ENCODE data around the gene CBL.
A peak's percentile ranks its signal among the peaks of the same experiment; 100 is the strongest.

The CBL gene

DNA sequence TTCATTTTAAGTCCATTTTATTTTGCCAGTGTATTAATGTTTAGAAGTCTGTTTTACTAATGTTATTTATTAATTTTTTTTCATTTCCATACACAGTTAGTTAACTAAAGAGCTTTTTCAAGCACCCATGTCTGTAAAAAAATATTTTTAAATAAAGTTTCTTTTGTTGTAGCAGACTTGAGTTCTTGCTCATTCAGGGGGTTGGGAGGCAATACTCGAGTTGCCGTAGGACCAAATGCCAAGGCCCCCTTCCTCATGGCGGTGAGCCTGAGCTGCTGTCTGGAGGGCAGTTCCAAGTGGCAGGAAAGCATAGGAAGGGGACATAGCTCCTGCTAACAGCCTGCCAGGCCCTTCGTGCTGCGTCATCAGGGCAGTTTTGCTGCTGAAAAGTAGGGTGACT is 101.8 kb downstream of the CBL start:
- Histone ChIP-seq H3K36me3 (ENCODE audit: control insufficient read depth in 2 of 2, insufficient read depth in 1 of 2, low read length in 2 of 2) (peaks cover 0 to 68% of the 10 kb centered on the region in 2 experiments; a peak in 2 of 3 replicates), H3K4me1 (ENCODE audit: control insufficient read depth, insufficient read depth, low read length) (no peaks in the 10 kb centered on the region), H3K9me3 (ENCODE audit: control insufficient read depth, insufficient read depth, low read depth, low read length) (no peaks in the 10 kb centered on the region), H3K4me3 (ENCODE audit: low read depth, low read length) (no peak overlapping the region), H3K27ac (ENCODE audit: extremely low read depth, low read depth, low read length) (no peak overlapping the region)
- POLR2A ChIA-PET, result interaction anchor here (0.6 to 4.8 kb wide), 5 partner anchors 9 to 215 kb away, joined by 3 to 35 read pairs (median 3); partner anchors contain the start of gene MCAM
- CTCF ChIA-PET, result interaction anchor here (0.5 to 4.4 kb wide), 18 partner anchors 11 to 243 kb away, joined by 3 to 20 read pairs (median 4); partner anchors contain the start of genes ABCG4, C2CD2L and CBL
- TF ChIP-seq BCL11A (tag by site-specific recombination; IDR thresholded peaks at IDR 0.05; ENCODE audit: low read depth) (no peak), ZNF514 (tag by site-specific recombination; IDR thresholded peaks at IDR 0.05) (no peak)
- TF ChIP-seq, protein P1, sequence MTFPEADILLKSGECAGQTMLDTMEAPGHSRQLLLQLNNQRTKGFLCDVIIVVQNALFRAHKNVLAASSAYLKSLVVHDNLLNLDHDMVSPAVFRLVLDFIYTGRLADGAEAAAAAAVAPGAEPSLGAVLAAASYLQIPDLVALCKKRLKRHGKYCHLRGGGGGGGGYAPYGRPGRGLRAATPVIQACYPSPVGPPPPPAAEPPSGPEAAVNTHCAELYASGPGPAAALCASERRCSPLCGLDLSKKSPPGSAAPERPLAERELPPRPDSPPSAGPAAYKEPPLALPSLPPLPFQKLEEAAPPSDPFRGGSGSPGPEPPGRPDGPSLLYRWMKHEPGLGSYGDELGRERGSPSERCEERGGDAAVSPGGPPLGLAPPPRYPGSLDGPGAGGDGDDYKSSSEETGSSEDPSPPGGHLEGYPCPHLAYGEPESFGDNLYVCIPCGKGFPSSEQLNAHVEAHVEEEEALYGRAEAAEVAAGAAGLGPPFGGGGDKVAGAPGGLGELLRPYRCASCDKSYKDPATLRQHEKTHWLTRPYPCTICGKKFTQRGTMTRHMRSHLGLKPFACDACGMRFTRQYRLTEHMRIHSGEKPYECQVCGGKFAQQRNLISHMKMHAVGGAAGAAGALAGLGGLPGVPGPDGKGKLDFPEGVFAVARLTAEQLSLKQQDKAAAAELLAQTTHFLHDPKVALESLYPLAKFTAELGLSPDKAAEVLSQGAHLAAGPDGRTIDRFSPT (tag by site-specific recombination; IDR thresholded peaks at IDR 0.05), result no peak

- peaks cover 0 to 60% of the 10 kb centered on the region in 2 experiments; a peak in 2 of 3 replicates for H3K36me3 ChIP-seq (ENCODE audit: control insufficient read depth in 2 of 2, insufficient read depth in 1 of 2, low read length in 2 of 2)
- no peak overlapping the region for H3K4me3 ChIP-seq (ENCODE audit: low read depth, low read length)
- no peaks in the 10 kb centered on the region for H3K9me3 ChIP-seq (ENCODE audit: control insufficient read depth, insufficient read depth, low read depth, low read length)
- ChIA-PET POLR2A (interaction anchor here (1.7 to 4.8 kb wide), 2 partner anchors 8 to 12 kb away, joined by 4 to 35 read pairs; partner anchors contain the start of gene MCAM), CTCF (interaction anchor here (0.7 to 4.4 kb wide), 8 partner anchors 13 to 1485 kb away, joined by 3 to 20 read pairs (median 5); partner anchors contain the start of gene FXYD2)
- no peak for TF ChIP-seq ZNF701 (tag by site-specific recombination; IDR thresholded peaks at IDR 0.05)
- TF ChIP-seq ZNF24 (tag by site-specific recombination; IDR thresholded peaks at IDR 0.05), result no peak
- no peaks in the 10 kb centered on the region for H3K4me1 ChIP-seq (ENCODE audit: control insufficient read depth, insufficient read depth, low read length)
- no peak overlapping the region for H3K27ac ChIP-seq (ENCODE audit: extremely low read depth, low read depth, low read length)
Measured at GRCh38 chr11:119309411-119309810, 103.3 kb downstream of the CBL start.

DNA sequence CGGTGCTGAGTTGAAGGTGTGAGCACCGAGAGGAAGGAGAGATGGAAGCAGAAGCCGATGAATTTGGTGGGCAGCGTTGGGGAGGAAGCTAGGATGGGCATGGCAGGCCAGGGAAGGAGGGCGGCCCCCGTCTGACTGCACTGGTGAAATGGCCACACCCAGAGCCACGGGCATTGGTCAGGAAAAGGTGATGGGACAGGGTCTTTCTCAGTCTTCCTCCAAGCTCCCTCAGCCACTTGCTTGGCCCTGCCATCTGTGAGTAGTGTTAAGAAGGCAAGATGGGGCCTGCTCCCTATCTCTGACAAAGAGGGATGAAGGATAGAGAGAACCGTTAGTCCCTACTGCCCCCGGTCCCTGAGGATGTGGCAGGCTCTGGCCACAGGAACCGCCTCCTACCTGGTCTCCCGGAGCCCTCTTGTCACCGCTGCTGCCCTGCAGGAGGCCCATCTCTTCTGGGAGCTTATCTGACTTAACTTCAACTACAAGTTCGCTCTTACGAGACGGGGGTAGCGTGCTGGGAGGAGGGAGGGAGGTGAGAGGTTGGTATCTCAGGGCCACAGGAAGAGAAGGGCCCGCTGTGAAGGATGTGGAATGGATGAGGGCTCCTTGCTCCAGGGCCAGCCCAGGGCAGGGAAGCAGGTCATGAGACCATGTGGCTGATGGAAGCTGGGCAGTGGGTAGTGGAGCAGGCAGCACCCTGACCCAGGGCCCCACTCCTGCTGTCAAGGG is 104.0 kb downstream of the CBL start:
- Histone ChIP-seq H3K27ac (ENCODE audit: extremely low read depth, low read depth, low read length) (no peak overlapping the region), H3K36me3 (ENCODE audit: control insufficient read depth in 2 of 2, insufficient read depth in 1 of 2, low read length in 2 of 2) (peaks cover 0 to 65% of the 10 kb centered on the region in 2 experiments; a peak in 2 of 3 replicates), H3K4me1 (ENCODE audit: control insufficient read depth, insufficient read depth, low read length) (no peaks in the 10 kb centered on the region), H3K4me3 (ENCODE audit: low read depth, low read length) (no peak overlapping the region), H3K9me3 (ENCODE audit: control insufficient read depth, insufficient read depth, low read depth, low read length) (no peaks in the 10 kb centered on the region)
- CTCF ChIA-PET, result interaction anchor here (1.0 to 4.4 kb wide), 5 partner anchors 12 to 63 kb away, joined by 3 to 20 read pairs (median 6); no protein-coding TSS in a partner anchor
- POLR2A ChIA-PET, result interaction anchor here (0.9 to 4.8 kb wide), 2 partner anchors 7 to 31 kb away, joined by 4 to 35 read pairs; partner anchors contain the start of gene MCAM
- no peak for TF ChIP-seq ZNF664 (tag by site-specific recombination; IDR thresholded peaks at IDR 0.05)
- TF ChIP-seq GLIS1 (tag by site-specific recombination; IDR thresholded peaks at IDR 0.05), result peak; percentile 82
- TF ChIP-seq ZNF529 (tag by site-specific recombination; IDR thresholded peaks at IDR 0.05; ENCODE audit: insufficient replicate concordance), result no peak
- TF ChIP-seq ZNF777 (tag by site-specific recombination; IDR thresholded peaks at IDR 0.05; ENCODE audit: borderline replicate concordance), result no peak
- no peak for TF ChIP-seq SCRT2 (tag by site-specific recombination; IDR thresholded peaks at IDR 0.05)
- no peak for TF ChIP-seq HOXC10 (CRISPR knock-in tag; IDR thresholded peaks at IDR 0.05)

DNA sequence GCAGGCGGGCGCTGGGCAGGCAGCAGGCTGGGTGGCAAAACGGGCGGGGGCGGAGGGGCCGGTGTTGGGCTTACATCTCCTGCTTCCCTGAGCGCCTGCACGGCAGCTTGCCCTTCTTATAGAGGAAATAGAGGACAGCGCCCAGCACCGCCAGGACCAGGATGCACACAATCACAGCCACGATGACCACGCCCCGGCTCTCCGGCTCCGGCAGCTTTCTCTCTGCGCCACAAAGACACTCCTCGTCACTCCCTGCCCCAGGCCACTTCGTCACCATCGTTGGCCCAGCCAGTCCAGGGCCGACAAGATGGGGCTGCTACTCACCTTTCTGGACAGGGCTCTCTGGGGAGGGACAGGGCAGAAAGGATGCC is 104.5 kb downstream of the CBL start:
- Histone ChIP-seq H3K4me1 (ENCODE audit: control insufficient read depth, insufficient read depth, low read length) (no peaks in the 10 kb centered on the region), H3K27ac (ENCODE audit: extremely low read depth, low read depth, low read length) (no peak overlapping the region), H3K36me3 (ENCODE audit: control insufficient read depth in 2 of 2, insufficient read depth in 1 of 2, low read length in 2 of 2) (peaks cover 0 to 65% of the 10 kb centered on the region in 2 experiments; a peak in 2 of 3 replicates), H3K4me3 (ENCODE audit: low read depth, low read length) (no peak overlapping the region), H3K9me3 (ENCODE audit: control insufficient read depth, insufficient read depth, low read depth, low read length) (no peaks in the 10 kb centered on the region)
- POLR2A ChIA-PET, result interaction anchor here (0.9 kb wide), 1 partner anchor 32 kb away, joined by 4 read pairs; no protein-coding TSS in a partner anchor
- CTCF ChIA-PET, result interaction anchor here (1.6 to 1.7 kb wide), 2 partner anchors 28 to 29 kb away, joined by 3 to 6 read pairs; no protein-coding TSS in a partner anchor
- TF ChIP-seq, protein P2, sequence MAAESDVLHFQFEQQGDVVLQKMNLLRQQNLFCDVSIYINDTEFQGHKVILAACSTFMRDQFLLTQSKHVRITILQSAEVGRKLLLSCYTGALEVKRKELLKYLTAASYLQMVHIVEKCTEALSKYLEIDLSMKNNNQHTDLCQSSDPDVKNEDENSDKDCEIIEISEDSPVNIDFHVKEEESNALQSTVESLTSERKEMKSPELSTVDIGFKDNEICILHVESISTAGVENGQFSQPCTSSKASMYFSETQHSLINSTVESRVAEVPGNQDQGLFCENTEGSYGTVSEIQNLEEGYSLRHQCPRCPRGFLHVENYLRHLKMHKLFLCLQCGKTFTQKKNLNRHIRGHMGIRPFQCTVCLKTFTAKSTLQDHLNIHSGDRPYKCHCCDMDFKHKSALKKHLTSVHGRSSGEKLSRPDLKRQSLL (tag by site-specific recombination; IDR thresholded peaks at IDR 0.05), result no peak
- no peak for TF ChIP-seq ZNF148 (tag by site-specific recombination; IDR thresholded peaks at IDR 0.05; ENCODE audit: borderline replicate concordance)
- TF ChIP-seq ZNF704 (tag by site-specific recombination; IDR thresholded peaks at IDR 0.05), result no peak
- TF ChIP-seq ZNF555 (tag by site-specific recombination; conservative IDR thresholded peaks at IDR 0.05), result no peak
